SK-N-SH treated with all-trans-retinoic acid at 6 μM for 48 hours (cell line): ENCODE data around the gene CALM3.

Source experiments
- ARNTL ChIP-seq: fragments of 450-650 bp; formaldehyde crosslinking; IDR thresholded peaks from 2 replicates; pipeline ENCODE4 v1.5.0; 2020; ENCODE audit warnings: low read depth, mild to moderate bottlenecking, moderate library complexity, borderline replicate concordance
- BACH2 ChIP-seq: fragments of 250-450 bp; sonication (Bioruptor Pico); IDR thresholded peaks from 2 replicates; pipeline ENCODE4 v1.9.0; 2021; ENCODE audit warnings: mild to moderate bottlenecking, borderline replicate concordance
- CREB5 ChIP-seq: fragments of 250-450 bp; sonication (Bioruptor Pico); IDR thresholded peaks from 2 replicates; pipeline ENCODE4 v1.5.1; 2020; ENCODE audit warnings: low read depth, mild to moderate bottlenecking, moderate library complexity
- ESRRG ChIP-seq: fragments of 250-450 bp; sonication (Bioruptor Pico); IDR thresholded peaks from 2 replicates; pipeline ENCODE4 v1.6.1; 2021; ENCODE audit warnings: mild to moderate bottlenecking
- ISL1 ChIP-seq: fragments of 250-450 bp; sonication (Bioruptor Pico); IDR thresholded peaks from 2 replicates; pipeline ENCODE4 v2.1.2; 2022; ENCODE audit warnings: mild to moderate bottlenecking, moderate library complexity
- OSR1 ChIP-seq: fragments of 250-450 bp; sonication (Bioruptor Pico); IDR thresholded peaks from 2 replicates; pipeline ENCODE4 v1.8.0; 2022; ENCODE audit warnings: moderate library complexity, mild to moderate bottlenecking, inconsistent platforms
- PATZ1 ChIP-seq: fragments of 250-450 bp; sonication (Bioruptor Pico); IDR thresholded peaks from 2 replicates; pipeline ENCODE4 v1.8.0; 2020; ENCODE audit warnings: mild to moderate bottlenecking, moderate library complexity, borderline replicate concordance
- RARB ChIP-seq: fragments of 250-450 bp; sonication (Bioruptor Pico); IDR thresholded peaks from 2 replicates; pipeline ENCODE4 v1.8.0; 2021; ENCODE audit warnings: mild to moderate bottlenecking, moderate library complexity
- SNAI2 ChIP-seq: fragments of 250-450 bp; sonication (Bioruptor Pico); IDR thresholded peaks from 2 replicates; pipeline ENCODE4 v1.5.0; 2020; ENCODE audit warnings: mild to moderate bottlenecking, moderate library complexity
- TOX ChIP-seq: fragments of 250-450 bp; sonication (Bioruptor Pico); IDR thresholded peaks from 2 replicates; pipeline ENCODE4 v1.8.0; 2021; ENCODE audit warnings: mild to moderate bottlenecking, moderate library complexity, borderline replicate concordance
- ZNF8 ChIP-seq: fragments of 450-650 bp; formaldehyde crosslinking; IDR thresholded peaks from 2 replicates; pipeline ENCODE4 v1.5.0; 2020; ENCODE audit warnings: mild to moderate bottlenecking, moderate library complexity
- TF ChIP-seq, protein P1 (sequence below): fragments of 250-450 bp; sonication (Bioruptor Pico); IDR thresholded peaks from 2 replicates; pipeline ENCODE4 v1.5.0; 2020; ENCODE audit warnings: mild to moderate bottlenecking, moderate library complexity
- TF ChIP-seq, protein P2 (sequence below): fragments of 250-450 bp; sonication (Bioruptor Pico); IDR thresholded peaks from 2 replicates; pipeline ENCODE4 v1.5.1; 2021; ENCODE audit warnings: mild to moderate bottlenecking, moderate library complexity
- TF ChIP-seq, protein P3 (sequence below): fragments of 250-450 bp; sonication (Bioruptor Pico); IDR thresholded peaks from 2 replicates; pipeline ENCODE4 v1.8.0; 2021; ENCODE audit warnings: low read depth, mild to moderate bottlenecking, moderate library complexity, borderline replicate concordance

DNA sequence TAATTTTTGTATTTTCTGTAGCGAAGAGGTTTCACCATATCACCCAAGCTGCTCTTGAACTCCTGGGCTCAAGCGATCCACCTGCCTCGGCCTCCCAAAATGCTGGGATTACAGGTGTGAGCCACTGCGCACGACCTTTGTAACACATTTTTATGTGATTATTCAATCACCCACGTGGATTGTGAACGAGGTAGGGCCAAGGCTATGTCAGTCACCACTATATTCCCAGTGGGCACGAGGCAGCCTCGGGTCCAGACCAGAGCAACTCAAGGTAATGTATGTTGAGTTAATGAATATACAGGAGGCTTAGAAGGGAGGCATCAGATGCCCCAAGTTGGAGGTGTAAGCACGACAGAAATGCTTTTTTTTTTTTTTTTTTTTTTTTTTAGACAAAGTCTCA lies 14.8 kb downstream of the CALM3 start:
- TF ChIP-seq ARNTL, result no peak
- TF ChIP-seq, protein P1, sequence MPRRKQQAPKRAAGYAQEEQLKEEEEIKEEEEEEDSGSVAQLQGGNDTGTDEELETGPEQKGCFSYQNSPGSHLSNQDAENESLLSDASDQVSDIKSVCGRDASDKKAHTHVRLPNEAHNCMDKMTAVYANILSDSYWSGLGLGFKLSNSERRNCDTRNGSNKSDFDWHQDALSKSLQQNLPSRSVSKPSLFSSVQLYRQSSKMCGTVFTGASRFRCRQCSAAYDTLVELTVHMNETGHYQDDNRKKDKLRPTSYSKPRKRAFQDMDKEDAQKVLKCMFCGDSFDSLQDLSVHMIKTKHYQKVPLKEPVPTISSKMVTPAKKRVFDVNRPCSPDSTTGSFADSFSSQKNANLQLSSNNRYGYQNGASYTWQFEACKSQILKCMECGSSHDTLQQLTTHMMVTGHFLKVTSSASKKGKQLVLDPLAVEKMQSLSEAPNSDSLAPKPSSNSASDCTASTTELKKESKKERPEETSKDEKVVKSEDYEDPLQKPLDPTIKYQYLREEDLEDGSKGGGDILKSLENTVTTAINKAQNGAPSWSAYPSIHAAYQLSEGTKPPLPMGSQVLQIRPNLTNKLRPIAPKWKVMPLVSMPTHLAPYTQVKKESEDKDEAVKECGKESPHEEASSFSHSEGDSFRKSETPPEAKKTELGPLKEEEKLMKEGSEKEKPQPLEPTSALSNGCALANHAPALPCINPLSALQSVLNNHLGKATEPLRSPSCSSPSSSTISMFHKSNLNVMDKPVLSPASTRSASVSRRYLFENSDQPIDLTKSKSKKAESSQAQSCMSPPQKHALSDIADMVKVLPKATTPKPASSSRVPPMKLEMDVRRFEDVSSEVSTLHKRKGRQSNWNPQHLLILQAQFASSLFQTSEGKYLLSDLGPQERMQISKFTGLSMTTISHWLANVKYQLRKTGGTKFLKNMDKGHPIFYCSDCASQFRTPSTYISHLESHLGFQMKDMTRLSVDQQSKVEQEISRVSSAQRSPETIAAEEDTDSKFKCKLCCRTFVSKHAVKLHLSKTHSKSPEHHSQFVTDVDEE, result no peak
- no peak for TF ChIP-seq CREB5 (CRISPR knock-in tag)
- TF ChIP-seq PATZ1 (CRISPR knock-in tag), result no peak
- no peak for TF ChIP-seq RARB (CRISPR knock-in tag)
- no peak for TF ChIP-seq SNAI2 (CRISPR knock-in tag)
- TF ChIP-seq TOX (CRISPR knock-in tag), result no peak
- no peak for TF ChIP-seq ZNF8 (CRISPR knock-in tag)
- no peak for TF ChIP-seq ESRRG (CRISPR knock-in tag)
- no peak for TF ChIP-seq ISL1 (CRISPR knock-in tag)
- TF ChIP-seq, protein P2, sequence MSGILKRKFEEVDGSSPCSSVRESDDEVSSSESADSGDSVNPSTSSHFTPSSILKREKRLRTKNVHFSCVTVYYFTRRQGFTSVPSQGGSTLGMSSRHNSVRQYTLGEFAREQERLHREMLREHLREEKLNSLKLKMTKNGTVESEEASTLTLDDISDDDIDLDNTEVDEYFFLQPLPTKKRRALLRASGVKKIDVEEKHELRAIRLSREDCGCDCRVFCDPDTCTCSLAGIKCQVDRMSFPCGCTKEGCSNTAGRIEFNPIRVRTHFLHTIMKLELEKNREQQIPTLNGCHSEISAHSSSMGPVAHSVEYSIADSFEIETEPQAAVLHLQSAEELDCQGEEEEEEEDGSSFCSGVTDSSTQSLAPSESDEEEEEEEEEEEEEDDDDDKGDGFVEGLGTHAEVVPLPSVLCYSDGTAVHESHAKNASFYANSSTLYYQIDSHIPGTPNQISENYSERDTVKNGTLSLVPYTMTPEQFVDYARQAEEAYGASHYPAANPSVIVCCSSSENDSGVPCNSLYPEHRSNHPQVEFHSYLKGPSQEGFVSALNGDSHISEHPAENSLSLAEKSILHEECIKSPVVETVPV (CRISPR knock-in tag), result no peak
- TF ChIP-seq OSR1 (CRISPR knock-in tag), result no peak
- no peak for TF ChIP-seq BACH2 (CRISPR knock-in tag)
- TF ChIP-seq, protein P3, sequence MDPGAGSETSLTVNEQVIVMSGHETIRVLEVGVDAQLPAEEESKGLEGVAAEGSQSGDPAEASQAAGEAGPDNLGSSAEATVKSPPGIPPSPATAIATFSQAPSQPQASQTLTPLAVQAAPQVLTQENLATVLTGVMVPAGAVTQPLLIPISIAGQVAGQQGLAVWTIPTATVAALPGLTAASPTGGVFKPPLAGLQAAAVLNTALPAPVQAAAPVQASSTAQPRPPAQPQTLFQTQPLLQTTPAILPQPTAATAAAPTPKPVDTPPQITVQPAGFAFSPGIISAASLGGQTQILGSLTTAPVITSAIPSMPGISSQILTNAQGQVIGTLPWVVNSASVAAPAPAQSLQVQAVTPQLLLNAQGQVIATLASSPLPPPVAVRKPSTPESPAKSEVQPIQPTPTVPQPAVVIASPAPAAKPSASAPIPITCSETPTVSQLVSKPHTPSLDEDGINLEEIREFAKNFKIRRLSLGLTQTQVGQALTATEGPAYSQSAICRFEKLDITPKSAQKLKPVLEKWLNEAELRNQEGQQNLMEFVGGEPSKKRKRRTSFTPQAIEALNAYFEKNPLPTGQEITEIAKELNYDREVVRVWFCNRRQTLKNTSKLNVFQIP (CRISPR knock-in tag), result no peak
